NCI-H2196 treated with DMSO at 0.1 percent for 48 hours (cell line): ENCODE measurements around the gene RHOBTB1.
"Not testable (repeated sequence)": the region's sequence is repeated elsewhere in the genome, so short reads cannot be mapped to it uniquely, and the experiment has no call there.

Experiments used
- DNase-seq: peaks from one replicate; lab custom pipeline; 2025; ENCODE audit not compliant: unreplicated experiment; lab: John Stamatoyannopoulos, UW

Gene RHOBTB1

DNA sequence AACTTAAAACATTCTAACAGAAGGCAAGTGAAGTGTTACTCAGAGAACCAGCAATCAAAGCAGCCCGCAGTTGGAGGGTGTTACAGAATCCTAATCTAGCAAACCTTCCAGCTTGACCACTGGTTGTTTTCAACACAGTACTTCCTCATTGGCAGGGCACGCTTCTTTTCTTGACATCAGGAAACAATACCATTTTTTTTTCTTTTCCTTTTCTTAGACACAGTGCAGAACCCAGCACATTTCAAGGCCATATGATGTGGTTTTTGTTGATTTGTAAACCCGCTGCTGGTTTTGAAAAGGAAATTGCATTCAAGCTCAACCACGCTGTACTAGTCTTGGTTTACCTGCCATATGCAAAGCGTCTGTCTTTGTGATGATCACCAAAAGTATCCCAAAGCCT is 33.4 kb downstream of the RHOBTB1 start:
- no peak for DNase-seq

DNA sequence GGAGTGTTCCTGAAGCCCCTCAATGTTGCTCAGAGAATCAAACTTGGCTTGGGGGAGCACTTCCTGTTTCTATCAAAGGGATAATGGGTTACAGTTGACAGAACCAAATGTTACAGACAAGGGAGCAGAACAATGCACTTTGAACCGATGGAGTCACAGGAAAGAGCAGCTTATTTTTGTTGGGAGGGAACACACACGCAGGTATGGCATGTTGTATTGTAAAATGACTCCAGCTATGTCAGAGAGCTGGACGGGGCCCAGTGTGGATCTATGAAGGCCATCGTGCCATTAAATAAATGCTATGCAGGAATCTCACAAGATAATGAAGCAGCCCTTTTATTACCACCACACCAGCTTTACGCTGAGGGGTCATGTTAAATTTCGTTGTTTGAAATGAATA is 35.1 kb downstream of the RHOBTB1 start:
- DNase-seq: no peak

DNA sequence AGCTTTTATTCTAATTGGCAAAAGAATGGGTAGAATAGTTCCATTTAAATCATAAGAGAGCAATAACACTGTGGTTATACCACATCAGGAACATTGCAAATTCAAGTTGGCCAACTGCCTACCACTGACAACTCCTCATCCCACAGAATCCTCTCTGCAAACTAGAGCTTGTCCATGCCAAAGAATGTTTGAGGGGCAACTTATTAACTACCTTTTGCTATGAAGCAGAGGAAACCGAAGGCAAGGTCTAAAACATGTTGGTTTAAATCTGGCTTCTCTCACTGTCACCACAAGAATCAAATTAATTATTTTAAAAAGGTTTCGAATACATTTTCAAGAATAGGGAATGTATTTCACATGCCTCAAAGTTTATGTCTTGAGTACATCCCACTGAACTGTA is 36.0 kb downstream of the RHOBTB1 start:
- no peak for DNase-seq

DNA sequence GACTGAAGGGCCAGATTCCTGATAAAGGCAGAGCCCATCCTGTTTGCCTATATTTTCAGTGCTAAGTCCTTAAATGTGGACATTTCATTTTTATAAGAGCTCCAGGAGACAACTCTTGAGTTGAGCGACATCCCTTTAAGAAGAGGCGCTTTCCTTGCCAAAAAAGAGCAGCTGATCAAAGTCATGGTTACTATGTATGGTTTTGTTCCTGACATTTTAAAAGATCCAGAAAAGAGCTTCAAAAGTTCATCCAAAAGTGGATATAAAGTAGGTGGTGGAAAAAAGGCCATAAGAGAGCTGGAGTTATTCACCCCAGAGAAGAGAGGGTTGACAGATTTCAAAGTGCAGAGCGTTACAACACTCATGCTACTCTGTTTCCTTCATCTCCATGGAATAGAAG is 36.7 kb downstream of the RHOBTB1 start:
- DNase-seq: no peak

DNA sequence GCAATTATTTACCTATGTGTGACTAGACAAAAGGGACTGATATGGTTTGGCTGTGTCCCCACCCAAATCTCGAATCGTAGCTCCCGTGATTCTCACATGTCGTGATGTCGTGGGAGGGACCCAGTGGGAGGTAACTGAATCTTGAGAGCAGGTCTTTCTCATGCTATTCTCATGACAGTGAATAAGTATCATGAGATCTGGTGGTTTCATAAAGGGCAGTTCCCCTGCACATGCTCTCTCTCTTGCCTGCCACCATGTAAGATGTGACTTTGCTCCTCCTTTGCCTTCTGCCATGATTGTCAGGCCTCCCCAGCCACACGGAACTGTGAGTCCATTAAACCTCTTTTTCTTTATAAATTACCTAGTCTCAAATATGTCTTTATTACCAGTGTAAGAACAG is 37.2 kb downstream of the RHOBTB1 start:
- not testable (repeated sequence) for DNase-seq

DNA sequence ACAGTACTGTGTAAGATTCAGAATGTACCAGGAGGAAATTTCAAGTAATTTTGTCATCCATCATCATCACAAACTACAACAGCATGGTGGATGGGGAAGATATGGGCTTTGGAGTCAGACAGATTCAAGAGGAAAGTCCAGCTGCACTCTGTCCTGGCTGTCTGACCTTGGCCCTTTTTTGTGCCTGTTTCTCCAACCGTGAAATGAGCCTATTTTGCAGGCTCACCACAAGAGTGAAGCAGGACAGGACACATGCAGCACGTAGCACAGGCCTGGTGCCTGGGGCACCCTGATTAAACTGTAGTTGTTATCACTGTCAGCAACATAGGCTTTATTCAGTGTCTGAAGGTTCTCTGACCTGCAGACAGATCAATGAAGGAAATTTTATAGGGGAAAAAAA is 37.6 kb downstream of the RHOBTB1 start:
- DNase-seq: no peak

DNA sequence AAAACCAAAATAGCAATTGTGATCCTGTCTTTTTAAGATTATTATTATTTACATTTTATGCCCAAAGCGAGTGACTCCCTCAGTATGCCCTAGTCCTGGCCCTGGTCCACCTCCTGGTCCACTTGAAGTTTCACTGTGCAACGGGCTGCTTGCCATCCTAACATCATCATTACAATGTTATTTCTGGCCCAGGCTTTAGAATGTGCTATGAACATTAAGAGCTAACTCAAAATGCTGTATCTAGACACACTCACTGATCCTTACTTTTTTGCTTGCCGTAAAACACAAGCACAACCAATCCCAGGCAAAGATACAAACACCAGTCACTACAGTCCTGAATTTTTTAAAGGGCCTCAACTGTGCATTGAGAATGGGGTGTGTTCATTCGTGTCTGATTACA is 38.4 kb downstream of the RHOBTB1 start:
- no peak for DNase-seq

DNA sequence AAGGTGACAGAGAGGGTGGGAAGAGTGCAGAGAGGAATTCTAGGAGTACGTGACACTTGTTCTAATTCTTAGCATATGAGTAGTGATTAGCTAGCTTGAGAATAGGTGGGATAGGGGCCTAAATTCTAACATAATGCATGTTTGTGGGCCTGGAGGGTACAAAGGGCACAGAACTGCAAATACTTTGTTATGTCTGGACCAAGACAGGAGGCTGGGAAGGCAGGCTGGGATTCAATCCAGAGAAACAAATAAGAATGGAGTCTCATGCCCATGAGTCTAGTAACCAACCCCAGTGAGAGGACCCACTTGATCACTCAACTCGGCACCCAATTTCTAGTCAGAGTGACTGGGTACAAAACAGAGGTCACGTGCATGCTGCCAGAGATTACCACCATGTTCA is 40.9 kb downstream of the RHOBTB1 start:
- DNase-seq: no peak

DNA sequence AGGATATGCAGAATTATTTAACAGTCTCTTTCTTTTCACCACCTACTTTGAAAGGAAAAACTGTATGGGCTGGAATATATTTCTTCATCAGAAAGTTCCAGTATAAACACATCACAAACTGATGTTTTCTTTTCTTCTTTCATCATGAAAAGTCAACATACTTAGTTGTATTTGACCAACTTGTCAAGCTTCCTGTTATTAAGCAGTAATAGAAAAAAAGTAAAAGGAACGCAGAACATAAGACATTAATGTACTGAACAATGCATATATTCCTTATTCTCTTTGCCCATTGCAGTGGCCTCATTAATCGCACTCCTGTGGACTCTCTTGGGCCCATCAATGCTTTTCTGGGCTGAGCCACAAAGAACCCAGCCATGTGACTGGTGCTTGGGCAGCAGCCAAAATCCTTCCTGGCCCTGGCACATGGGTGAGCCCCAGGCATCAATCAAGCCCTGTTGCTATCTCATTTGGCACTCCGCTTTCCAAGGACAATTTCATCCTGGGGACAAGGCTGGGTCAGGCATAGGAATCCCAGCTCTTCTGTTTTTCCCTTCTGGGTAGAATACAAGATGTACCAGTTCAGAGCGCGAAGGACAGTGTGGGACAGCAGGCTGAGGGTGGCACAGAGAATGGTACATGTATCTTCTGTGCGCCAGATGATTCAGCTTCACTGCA is 42.3 kb downstream of the RHOBTB1 start:
- DNase-seq: no peak

DNA sequence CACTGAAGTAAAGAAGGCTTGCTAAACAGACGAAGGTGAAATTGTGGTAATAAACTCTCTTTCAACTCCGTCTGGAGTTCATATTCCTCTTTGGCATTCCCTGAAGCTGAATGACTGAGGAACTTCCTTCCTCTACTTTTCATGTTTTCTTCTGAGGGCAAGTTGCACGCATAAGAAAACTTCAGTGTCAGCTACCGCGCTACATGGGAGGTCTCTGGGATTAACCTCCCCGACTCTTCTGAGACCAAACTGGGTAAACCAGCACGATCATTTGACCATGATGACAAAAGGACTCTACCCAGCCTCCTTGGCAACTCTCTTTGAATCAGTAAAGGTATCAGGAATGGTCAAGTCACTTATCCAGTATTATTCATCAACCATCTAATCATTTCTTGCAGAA is 44.7 kb downstream of the RHOBTB1 start:
- DNase-seq: no peak

DNA sequence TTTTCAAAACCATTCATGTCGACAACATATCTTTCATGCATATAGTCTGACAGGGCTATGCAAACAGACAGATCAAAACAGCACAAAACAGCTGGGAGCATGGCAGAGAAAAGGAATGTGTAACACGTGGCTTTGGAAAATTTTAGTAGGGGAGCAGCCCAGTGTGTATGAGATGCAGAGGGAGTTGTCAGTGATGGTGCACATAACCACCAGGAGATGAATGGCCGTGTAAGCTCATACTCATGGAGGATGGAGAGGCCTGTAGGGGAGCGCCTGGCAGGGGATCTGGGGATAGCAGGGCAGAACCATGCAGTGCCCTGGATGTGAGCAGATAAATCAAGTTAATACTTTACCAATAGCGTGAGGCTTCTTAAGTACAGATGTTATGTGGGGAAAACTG is 45.7 kb downstream of the RHOBTB1 start:
- DNase-seq: no peak

DNA sequence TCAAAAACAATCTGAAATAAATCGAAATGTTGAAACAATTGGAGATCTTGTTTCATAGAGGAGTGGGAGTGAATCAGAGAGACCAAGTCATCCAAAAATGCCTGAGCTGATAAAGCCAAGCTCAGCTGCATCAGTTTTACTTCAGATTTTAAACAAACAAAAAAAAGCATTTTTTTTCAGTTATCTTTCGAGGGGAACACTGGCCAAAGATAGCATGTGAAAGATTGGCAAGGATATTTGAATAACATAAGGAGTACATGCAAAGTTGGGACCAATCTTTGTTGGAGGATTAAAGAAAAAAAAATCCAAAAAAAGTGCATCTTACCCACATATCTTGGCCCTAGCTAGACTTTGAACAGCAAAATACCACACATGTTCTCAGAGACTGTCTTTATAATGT is 47.2 kb downstream of the RHOBTB1 start:
- no peak for DNase-seq

DNA sequence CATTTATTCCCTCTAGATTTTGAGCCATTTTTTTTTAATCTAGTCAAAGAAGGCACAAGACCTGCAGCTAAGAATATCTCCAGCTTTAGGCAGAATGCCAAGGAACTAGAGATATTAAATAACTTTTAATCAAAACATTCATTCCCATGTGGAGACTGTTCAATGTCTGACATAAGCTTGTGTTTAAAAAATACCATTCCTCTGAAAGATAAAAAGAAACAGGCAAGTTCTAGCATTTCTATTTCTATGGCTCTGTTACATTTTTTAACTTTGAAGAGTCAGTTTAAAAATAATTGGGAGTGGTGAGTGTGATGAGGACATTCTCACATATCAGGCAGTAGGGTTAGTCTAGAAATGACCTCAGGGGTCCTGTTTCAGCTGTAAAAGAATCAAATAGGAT is 48.0 kb downstream of the RHOBTB1 start:
- DNase-seq: no peak

DNA sequence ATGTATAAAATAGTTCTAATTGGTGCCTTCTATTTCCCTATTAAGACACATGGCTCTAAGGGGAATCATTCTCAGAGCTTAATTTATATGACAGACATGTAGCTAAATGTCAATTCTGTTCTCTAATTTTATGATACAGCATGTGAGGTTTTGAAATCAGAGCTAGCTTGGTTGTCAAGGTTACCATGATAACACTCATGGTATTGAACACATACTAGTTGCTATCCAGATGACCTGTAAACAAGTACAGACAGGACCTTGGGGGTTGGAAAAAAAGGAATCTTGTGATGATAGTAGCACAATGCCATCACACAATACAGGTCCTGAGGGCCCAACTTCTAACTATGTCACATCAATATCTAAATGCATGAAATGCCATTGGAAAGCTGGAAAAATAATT is 49.2 kb downstream of the RHOBTB1 start:
- no peak for DNase-seq

DNA sequence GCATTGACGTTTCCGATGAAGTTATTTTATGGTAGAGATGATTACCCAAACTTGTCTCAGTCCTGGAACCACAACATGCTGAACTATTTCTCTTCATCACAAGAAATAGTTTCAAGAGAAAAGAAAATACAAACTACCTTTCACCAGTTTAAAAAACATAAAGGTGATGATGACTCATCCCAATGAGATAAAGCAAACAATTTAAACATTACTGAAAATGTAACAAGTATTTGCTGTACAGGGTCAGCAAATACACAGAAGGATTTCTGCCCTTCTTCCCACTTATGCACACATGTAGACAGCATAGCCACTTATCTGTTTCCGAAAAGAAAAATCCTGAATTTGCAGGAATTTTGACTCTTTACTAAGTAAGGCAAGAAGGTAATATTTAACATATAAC is 50.8 kb downstream of the RHOBTB1 start:
- no peak for DNase-seq

DNA sequence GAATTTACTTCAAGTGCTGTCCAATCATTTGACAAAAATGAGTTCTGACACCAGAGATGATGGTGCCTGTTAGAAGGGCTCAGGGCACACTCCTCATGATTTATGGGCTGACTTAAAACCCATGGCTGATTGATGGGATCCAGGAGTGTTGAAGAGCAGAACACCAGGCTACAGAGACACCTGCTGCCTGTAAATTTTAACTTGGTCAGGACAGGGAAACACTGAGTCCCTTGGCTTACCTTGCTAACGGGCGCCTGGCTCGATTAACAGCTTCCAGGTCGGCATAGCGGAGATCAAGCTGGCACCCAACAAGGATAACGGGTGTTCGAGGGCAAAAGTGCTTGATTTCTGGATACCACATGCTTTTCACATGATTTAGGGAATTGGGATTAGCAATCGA is 51.4 kb downstream of the RHOBTB1 start:
- DNase-seq: no peak

DNA sequence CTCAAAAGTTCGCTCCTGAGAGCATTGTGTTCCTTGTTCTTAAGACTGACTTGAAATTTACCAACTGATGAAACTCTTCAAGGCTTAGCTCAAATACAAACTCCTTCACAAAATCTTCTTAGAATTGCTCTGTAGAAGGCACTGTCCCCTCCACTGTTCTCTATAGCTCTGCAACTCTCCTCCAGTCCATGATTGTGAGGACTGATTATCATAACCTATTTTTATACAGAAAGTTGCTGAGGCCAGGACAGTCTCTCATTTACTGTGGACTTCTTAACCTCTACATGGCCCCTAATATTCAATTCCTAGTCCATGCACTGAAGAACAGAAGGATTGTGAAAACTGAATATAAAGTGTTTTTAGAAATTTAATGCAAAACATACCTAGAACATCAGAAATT is 53.2 kb downstream of the RHOBTB1 start:
- DNase-seq: no peak

DNA sequence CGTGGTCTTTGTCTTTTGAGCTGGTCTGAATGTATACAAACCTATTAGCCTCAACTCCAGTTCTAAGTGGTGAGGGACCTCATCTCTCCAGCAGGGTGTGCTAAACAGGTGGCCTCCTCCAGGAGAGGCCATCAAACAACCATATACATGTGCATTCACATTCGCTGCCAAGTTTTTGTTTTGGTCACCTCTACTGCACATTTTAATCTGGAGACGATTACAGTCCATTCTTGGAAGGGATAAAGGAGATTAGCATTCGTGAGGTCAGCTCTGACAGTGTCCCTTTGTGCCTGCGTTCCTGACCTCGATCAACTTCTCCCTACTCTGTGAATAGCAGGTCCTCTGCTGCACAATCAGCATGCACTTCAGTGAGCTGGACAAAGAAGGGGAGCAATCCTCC is 60.8 kb downstream of the RHOBTB1 start:
- DNase-seq: no peak

DNA sequence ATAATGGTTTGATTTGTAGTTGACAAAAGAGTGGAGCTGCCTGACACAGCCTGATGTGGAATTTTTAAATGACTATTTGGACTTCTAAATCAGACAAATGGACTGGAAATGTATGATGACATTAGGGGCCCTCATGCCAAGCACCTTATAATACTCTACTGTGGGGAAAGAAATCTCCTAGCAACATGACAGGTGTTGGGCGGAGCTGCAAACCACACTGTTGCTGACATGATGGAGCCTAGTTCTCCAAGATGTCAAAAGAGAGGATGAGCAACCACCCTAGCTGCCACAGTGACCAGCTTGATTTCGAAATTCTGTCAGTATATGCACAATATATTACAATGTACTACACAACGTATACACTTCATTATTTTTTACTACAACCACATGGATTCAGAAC is 65.8 kb downstream of the RHOBTB1 start:
- no peak for DNase-seq

DNA sequence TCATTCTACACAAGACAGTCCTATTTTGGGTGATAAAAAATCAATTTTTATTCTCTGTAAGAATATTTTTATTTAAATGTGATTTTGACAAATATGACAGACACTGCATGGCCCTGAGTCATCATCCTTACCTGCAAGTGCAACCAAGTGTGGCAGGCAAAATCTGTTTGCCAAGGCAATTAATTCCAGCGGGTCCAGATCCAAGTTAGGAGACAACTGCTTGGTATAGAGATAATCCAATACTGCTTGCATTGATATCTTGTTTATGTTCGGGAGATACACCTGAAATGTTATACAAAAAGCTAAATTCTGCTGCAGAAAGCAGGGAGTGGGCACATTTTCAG is 66.2 kb downstream of the RHOBTB1 start:
- no peak for DNase-seq

DNA sequence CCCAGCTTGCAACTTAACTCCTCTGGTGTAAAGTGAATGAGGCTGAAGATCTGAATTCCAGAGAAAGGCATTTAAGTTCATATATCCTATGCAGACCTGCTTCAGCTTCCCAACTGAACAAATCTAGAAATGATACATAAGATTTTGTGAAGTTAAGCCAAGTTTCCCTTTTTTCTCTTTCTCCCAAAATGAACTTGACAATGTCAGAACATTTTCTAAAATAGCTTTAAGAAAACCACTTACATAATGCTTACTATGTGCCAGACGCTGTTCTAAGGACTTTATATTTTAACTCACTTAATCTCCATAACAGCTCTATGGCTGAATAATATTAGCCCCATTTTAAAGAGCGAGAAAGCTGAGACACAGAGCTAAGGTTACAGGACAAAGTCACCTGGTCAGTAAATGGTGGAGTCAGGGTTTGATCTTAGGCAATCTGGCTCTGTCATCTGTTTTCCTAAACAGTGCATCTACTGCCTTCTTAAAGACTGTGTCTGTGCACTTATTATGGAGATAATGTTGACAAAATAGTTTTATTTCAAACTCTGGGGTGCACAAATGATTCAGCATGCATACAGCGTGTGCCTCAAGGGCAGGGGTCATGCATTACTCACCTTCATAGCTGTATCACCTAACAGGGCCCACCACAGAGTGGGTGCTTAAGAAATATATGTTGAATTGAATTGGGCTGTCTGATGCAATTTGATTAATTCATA is 66.8 kb downstream of the RHOBTB1 start:
- DNase-seq: no peak

DNA sequence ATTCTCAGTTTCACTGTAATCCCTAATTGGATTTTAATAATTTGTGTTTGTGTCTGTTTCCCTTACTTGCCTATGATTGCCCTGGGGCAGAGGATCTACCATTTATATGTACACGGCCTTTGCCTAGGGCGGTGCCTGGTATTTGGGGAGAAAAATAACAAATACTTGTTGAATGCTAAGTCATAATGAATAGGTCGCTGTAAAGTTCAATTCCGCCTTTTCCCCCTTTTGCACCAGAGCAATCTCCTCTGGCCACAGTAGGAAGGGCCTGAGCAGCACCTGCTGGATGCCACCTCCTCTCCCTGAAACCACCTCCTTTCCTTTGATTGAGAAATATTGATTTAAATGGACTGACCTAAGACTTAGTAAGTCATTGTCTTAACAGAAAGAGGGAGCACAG is 70.2 kb downstream of the RHOBTB1 start:
- no peak for DNase-seq

DNA sequence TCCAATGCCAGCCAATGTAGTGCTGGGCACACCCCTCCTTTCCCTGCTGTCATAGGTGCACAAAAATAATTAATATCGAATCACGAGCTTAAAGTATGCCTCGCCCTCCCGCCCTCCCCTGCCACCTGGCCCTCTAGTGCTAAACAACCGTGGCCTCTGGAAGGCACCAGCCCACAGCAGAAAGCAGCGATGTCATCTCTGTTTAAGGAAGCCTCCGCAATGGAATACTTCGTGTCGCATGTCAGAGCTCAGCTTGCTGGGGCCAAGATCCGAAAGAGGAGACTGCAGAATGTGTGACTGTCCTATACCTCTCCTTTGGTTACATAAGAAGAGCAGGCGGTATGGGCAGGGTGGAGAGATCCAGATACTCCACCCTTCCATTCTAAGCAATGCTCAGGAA is 71.5 kb downstream of the RHOBTB1 start:
- no peak for DNase-seq
